Common myeloid progenitor, CD34-positive (primary cell): Measurements from ENCODE around the gene ADCY2.

Source experiments
- CTCF ChIA-PET: fragments of 350-600 bp; sonication (Branson Sonifier 250); formaldehyde crosslinking; loops from one replicate; lab custom pipeline; 2021; ENCODE audit warnings: antibody characterized with exemption; lab: Charles Lee
- POLR2A ChIA-PET: fragments of 350-600 bp; sonication (Branson Sonifier 250); formaldehyde crosslinking; loops from one replicate; lab custom pipeline; 2021; ENCODE audit warnings: antibody characterized with exemption; lab: Charles Lee
- DNase-seq, 3 donors: peaks; one replicate each; pipeline versions ENCODE4 v3.0.0 to v3.0.0-alpha.2; 2013
- H3K27ac ChIP-seq, 2 experiments: 1 replicate in 1 of 2; 2 replicates in 1 of 2; pipeline ENCODE4 v1.7.0; 2013; ENCODE audit warnings: inconsistent platforms in 2 of 2, low read length in 2 of 2, mild to moderate bottlenecking in 2 of 2, low read depth in 1 of 2, moderate library complexity in 1 of 2; ENCODE audit not compliant: severe bottlenecking in 2 of 2, insufficient read depth in 1 of 2, poor library complexity in 1 of 2
- H3K27me3 ChIP-seq, 5 experiments: replicated peaks in 2 of 5; 1 replicate in 3 of 5; 2 replicates in 2 of 5; pipeline versions ENCODE4 v1.6.1 to v1.7.0; 2013; ENCODE audit warnings: low read length in 4 of 5, mild to moderate bottlenecking in 2 of 5, moderate library complexity in 2 of 5, inconsistent platforms in 1 of 5; ENCODE audit not compliant: insufficient read depth in 5 of 5, control insufficient read depth in 4 of 5
- H3K36me3 ChIP-seq, 4 experiments: 1 replicate in 2 of 4; 2 replicates in 2 of 4; pipeline versions ENCODE4 v1.6.1 to v1.7.0; 2013; ENCODE audit warnings: low read length in 3 of 4, control low read depth in 1 of 4, mild to moderate bottlenecking in 1 of 4; ENCODE audit not compliant: control insufficient read depth in 4 of 4, insufficient read depth in 4 of 4
- H3K4me1 ChIP-seq, 4 experiments: 1 replicate in 3 of 4; 2 replicates in 1 of 4; pipeline versions ENCODE4 v1.6.1 to v1.7.1; 2013; ENCODE audit warnings: low read length in 3 of 4, mild to moderate bottlenecking in 3 of 4, control low read depth in 1 of 4, inconsistent platforms in 1 of 4, moderate library complexity in 1 of 4; ENCODE audit not compliant: control insufficient read depth in 4 of 4, insufficient read depth in 4 of 4; ENCODE audit errors: control extremely low read depth in 1 of 4
- H3K4me3 ChIP-seq, 7 experiments: 1 replicate in 4 of 7; 2 replicates in 3 of 7; pipeline versions ENCODE4 v1.5.1 to v1.7.0; 2013; ENCODE audit warnings: mild to moderate bottlenecking in 7 of 7, low read length in 6 of 7, moderate library complexity in 6 of 7, inconsistent platforms in 2 of 7, low read depth in 2 of 7, control low read depth in 1 of 7; ENCODE audit not compliant: insufficient read depth in 4 of 7, control insufficient read depth in 1 of 7; ENCODE audit errors: extremely low read depth in 1 of 7
- H3K9me3 ChIP-seq, 5 experiments: 1 replicate in 4 of 5; 2 replicates in 1 of 5; pipeline versions ENCODE4 v1.6.1 to v1.7.1; 2013; ENCODE audit warnings: low read length in 4 of 5, mild to moderate bottlenecking in 2 of 5, inconsistent platforms in 1 of 5, low read depth in 1 of 5, moderate library complexity in 1 of 5; ENCODE audit not compliant: control insufficient read depth in 4 of 5, insufficient read depth in 2 of 5; ENCODE audit errors: control extremely low read depth in 1 of 5
- WGBS: methylation state at CpG from one replicate; pipeline ENCODE4 v1.1.5; 2013; ENCODE audit not compliant: insufficient coverage; 5-methylcytosine and 5-hydroxymethylcytosine counted together

Gene ADCY2

DNA sequence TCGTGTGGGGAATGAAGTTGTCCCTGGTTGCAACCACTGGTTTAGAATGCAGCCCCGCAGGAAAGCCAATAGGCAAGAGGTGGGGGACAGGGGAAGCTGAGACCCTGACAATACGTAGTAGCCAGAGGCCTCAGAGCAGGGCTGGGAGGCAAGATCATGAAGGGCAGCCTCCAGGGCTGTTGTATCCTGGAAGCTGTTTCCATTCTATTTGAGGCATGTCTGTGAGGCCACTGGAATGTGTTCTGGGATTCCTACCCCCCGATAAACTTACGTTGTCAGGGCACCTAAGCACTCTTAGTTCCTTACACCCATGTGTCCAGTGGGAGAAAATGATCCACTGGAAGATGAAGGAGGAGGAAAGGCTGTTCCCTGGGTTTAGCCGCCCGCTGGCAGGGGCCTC, 277.7 kb downstream of the ADCY2 start:
- Histone ChIP-seq H3K36me3 (no peaks in the 10 kb centered on the region), H3K27me3 (no peaks in the 10 kb centered on the region), H3K9me3 (no peaks in the 10 kb centered on the region), H3K4me1 (no peaks in the 10 kb centered on the region), H3K27ac (no peak overlapping the region), H3K4me3 (no peak overlapping the region)
- no peak for DNase-seq
- ChIA-PET POLR2A (no interaction called here), CTCF (no interaction called here)
- 92% methylated on average over 7 of the region's 7 CpGs for WGBS

DNA sequence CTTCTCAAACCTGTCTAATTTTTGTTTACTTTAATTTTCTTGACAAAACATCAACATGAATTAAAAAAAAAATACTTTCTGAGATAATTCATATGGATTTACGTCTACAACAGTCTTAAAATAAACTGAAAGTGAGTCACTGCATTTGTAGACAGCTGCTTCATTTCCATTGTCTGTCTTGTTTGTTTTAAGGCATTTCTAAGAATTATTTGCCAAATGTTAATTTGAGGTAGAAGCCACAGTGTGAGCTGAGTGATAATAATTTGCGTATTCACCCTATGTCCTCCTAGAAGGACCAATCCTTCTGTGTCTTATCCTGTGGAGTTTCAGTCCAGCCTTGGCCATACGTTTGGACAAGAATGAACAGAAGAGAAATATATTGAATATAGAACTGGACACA, 280.5 kb downstream of the ADCY2 start:
- H3K36me3 ChIP-seq = no peaks in the 10 kb centered on the region
- DNase-seq = no peak
- no peaks in the 10 kb centered on the region for H3K27me3 ChIP-seq
- H3K4me3 ChIP-seq = no peak overlapping the region
- POLR2A ChIA-PET = no interaction called here
- H3K4me1 ChIP-seq = no peaks in the 10 kb centered on the region
- 100% methylated on average over 1 of the region's 3 CpGs for WGBS
- no peaks in the 10 kb centered on the region for H3K9me3 ChIP-seq
- CTCF ChIA-PET = no interaction called here
- no peak overlapping the region for H3K27ac ChIP-seq

DNA sequence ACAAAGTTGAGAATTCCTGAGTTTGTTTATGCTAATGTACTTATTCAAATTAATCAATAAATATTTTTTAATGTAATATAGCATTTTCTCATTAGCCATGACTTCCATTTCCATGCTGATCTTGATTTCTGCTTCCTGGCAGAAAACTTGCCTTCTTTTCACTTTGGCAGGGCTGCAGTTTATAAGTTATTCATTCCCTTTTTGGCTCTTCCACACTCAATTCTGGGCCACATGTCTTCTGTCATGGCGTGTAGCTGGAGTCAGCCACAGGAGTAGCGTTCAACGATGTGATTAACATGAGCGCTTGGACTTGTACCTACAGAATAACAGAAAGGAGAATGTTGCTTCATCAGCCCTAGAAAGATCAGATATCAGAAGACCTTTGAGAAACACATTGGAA, 282.1 kb downstream of the ADCY2 start:
- CTCF ChIA-PET = no interaction called here
- POLR2A ChIA-PET = no interaction called here
- H3K4me1 ChIP-seq = no peaks in the 10 kb centered on the region
- no peak overlapping the region for H3K27ac ChIP-seq
- WGBS = 100% methylated on average over 4 of the region's 4 CpGs
- H3K4me3 ChIP-seq = no peak overlapping the region
- no peaks in the 10 kb centered on the region for H3K9me3 ChIP-seq
- no peaks in the 10 kb centered on the region for H3K36me3 ChIP-seq
- H3K27me3 ChIP-seq = no peaks in the 10 kb centered on the region
- DNase-seq = no peak

DNA sequence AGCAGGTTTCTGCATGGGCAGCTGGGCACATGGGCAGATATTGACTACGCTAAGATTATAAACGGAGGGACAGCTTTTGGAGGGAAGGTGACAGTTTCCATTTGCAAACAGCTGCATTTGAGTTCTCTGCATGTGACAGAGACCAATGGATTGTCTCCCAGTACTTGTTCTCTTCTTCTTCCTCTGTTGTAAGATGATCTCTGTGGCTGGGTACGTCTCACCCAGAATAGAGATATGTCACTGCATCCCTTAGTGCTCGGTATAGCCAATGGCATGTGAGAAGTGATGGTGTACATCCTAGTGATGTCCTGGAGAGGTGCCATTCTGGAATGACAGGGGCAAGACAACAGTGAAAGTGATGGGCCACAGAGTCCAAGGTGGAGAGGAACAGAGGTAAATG, 283.7 kb downstream of the ADCY2 start:
- Histone ChIP-seq H3K9me3 (no peaks in the 10 kb centered on the region), H3K4me3 (no peak overlapping the region), H3K4me1 (no peaks in the 10 kb centered on the region), H3K27ac (no peak overlapping the region), H3K27me3 (no peaks in the 10 kb centered on the region), H3K36me3 (no peaks in the 10 kb centered on the region)
- CTCF ChIA-PET = no interaction called here
- DNase-seq = no peak
- WGBS = 89% methylated on average over 3 of the region's 4 CpGs
- POLR2A ChIA-PET = no interaction called here

DNA sequence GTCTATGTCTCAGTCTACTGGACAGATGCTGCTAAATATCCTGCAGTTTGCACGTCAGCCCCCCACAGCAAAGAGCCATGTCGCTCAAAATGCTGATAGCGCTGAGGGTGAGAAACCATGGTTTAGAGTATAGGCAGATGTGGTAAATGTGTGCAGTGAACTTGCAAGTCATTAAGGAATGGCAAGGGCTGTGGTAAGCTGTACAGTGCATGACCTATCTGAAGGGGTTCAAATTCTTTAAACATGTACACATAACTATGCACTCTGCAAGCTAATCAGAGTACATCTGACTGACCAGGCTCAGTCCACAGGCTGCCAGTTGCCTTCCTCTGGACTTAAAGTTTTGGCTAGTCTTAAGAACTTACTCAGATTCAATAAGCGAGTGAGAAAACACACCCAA, 284.3 kb downstream of the ADCY2 start:
- no peaks in the 10 kb centered on the region for H3K9me3 ChIP-seq
- H3K4me1 ChIP-seq = no peaks in the 10 kb centered on the region
- H3K36me3 ChIP-seq = no peaks in the 10 kb centered on the region
- H3K27me3 ChIP-seq = no peaks in the 10 kb centered on the region
- ChIA-PET CTCF (no interaction called here), POLR2A (no interaction called here)
- H3K4me3 ChIP-seq = no peak overlapping the region
- no peak for DNase-seq
- H3K27ac ChIP-seq = no peak overlapping the region
- no CpG with 5 or more reads among the region's 4 CpGs for WGBS

DNA sequence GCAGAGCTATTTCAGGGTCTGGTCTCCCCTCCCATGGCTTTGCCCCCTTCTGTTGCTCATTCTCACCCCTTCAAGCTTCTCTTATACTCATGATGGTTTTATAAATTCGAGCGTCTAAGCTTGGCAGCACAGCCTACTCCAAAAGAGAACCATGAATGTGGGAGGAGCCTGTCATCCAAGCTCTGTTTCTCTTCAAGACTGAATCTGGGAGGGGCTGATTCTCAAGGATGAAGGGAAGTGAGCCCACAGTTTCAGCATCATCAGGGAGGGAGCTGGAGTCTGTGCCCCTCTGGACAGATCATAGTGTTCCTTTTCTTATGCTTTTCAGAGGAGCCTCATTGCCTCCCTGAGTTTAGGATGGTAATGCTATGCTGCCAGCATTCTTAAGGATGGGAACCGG, 286.4 kb downstream of the ADCY2 start:
- H3K27me3 ChIP-seq = peaks cover 0 to 1% (median 0%) of the 10 kb centered on the region in 5 experiments
- ChIA-PET POLR2A (no interaction called here), CTCF (no interaction called here)
- no peaks in the 10 kb centered on the region for H3K4me1 ChIP-seq
- H3K4me3 ChIP-seq = no peak overlapping the region
- H3K9me3 ChIP-seq = no peaks in the 10 kb centered on the region
- no peaks in the 10 kb centered on the region for H3K36me3 ChIP-seq
- WGBS = 93% methylated on average over 2 of the region's 3 CpGs
- no peak for DNase-seq
- H3K27ac ChIP-seq = no peak overlapping the region

DNA sequence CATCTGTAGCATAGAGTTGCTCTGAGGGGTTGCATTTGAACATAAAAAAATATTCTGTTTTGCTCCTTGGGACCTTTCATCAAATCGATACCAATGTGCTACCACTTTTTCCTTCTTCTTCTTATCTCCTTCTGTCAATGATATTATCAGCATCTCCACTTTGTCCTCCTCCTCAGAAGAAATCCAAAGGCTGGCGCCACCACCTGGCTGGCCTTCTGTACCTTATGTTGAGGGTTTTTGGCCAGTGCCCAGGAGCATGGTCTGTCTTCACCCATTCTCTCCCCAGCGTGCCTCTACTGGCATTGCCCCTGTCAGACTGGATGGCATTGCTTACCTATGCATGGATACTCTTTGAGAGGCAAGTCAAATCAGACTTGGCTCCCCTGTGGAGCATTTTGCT, 287.8 kb downstream of the ADCY2 start:
- DNase-seq = no peak
- Histone ChIP-seq H3K4me3 (no peak overlapping the region), H3K4me1 (no peaks in the 10 kb centered on the region), H3K36me3 (no peaks in the 10 kb centered on the region), H3K9me3 (no peaks in the 10 kb centered on the region), H3K27ac (no peak overlapping the region), H3K27me3 (peaks cover 0 to 1% (median 0%) of the 10 kb centered on the region in 5 experiments)
- ChIA-PET CTCF (no interaction called here), POLR2A (no interaction called here)
- WGBS = 84% methylated on average over 3 of the region's 3 CpGs
